ENCODE measurements around the gene ZNF281.

DNA sequence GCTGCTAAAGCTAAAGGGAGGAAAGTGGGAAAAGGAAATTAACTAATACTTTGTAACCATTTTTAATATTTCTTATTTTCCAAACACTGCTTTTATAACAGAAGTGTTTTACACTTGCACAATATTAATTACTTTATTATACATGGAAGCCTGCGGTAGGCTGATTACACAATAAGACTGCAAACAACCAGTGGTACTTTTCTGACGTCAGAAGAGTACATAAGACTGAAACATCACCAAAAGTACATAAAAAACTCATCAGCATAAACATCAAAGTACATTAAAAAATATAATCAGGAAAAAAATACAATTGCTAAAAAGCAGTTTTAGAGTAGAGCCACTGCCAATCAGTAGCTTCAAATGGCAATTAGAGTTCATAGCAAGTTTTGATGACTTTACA lies 4.6 kb downstream of the ZNF281 start:
- TF ChIP-seq, protein P1, sequence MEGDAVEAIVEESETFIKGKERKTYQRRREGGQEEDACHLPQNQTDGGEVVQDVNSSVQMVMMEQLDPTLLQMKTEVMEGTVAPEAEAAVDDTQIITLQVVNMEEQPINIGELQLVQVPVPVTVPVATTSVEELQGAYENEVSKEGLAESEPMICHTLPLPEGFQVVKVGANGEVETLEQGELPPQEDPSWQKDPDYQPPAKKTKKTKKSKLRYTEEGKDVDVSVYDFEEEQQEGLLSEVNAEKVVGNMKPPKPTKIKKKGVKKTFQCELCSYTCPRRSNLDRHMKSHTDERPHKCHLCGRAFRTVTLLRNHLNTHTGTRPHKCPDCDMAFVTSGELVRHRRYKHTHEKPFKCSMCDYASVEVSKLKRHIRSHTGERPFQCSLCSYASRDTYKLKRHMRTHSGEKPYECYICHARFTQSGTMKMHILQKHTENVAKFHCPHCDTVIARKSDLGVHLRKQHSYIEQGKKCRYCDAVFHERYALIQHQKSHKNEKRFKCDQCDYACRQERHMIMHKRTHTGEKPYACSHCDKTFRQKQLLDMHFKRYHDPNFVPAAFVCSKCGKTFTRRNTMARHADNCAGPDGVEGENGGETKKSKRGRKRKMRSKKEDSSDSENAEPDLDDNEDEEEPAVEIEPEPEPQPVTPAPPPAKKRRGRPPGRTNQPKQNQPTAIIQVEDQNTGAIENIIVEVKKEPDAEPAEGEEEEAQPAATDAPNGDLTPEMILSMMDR (optimal IDR thresholded peaks at IDR 0.05 in 1 of 3, IDR thresholded peaks at IDR 0.05 in 1 of 3, conservative IDR thresholded peaks at IDR 0.05 in 1 of 3; ENCODE audit: extremely low read depth in 1 of 3, insufficient read depth in 2 of 3, low read length in 3 of 3): no peak
- no peak for TF ChIP-seq EZH2 (IDR thresholded peaks at IDR 0.05; ENCODE audit: low read length)
